K562 (cell line): ENCODE results near the gene NDOR1. TPM values are rescaled to one million over a fixed set of nuclear protein-coding genes. Genes with fewer than 3 reads are reported as not detected.

Experiments
- E2F6 ChIP-seq, 2 experiments: IDR thresholded peaks; 2 replicates each; pipeline ENCODE4 v1.6.1; 2011; ENCODE audit warnings: borderline replicate concordance in 1 of 2, control low read depth in 1 of 2, low read depth in 1 of 2, low read length in 1 of 2, mild to moderate bottlenecking in 1 of 2, mixed read lengths in 1 of 2, moderate library complexity in 1 of 2; ENCODE audit not compliant: insufficient read depth in 1 of 2, insufficient read length in 1 of 2, poor library complexity in 1 of 2, severe bottlenecking in 1 of 2; ENCODE audit errors: extremely low read depth in 1 of 2
- SAFB ChIP-seq: fragments of 200-400 bp; formaldehyde crosslinking; IDR thresholded peaks from 2 replicates; pipeline ENCODE4 v1.6.1; 2017; ENCODE audit warnings: low read depth, low read length, borderline replicate concordance
- UBTF ChIP-seq, 2 experiments: IDR thresholded peaks; 2 replicates each; pipeline ENCODE4 v1.6.1; 2012; ENCODE audit warnings: improper control_type of control experiment in 2 of 2, low read depth in 2 of 2, low read length in 2 of 2, borderline replicate concordance in 1 of 2
- polyA plus RNA-seq, 8 experiments: library from polyadenylated mRNA; depleted of rRNA in 4 of 8; stranded (reverse) in 5 of 8; unstranded in 3 of 8; fragments of >200 nt; fragmentation: Nextera tagmentation in 2 of 8; fragmentation: Illumina TruSeq in 1 of 8; extraction: Ambion mirVana in 2 of 8; extraction: Trizol in 1 of 8; gene quantifications; 2 replicates each; pipeline versions ENCODE4 v1.2.1 to v1.2.3, GENCODE V29; 2011 to 2014; ENCODE audit warnings: inconsistent platforms in 1 of 8, missing spikeins in 1 of 8
- total RNA-seq, 7 experiments: library from RNA; depleted of rRNA in 6 of 7; stranded (reverse); fragments of >200 nt in 6 of 7; fragmentation: Illumina TruSeq in 2 of 7; extraction: Trizol in 2 of 7; gene quantifications; 2 replicates each; pipeline versions ENCODE4 v1.2.1 to v1.2.3, GENCODE V29; 2011 to 2021; ENCODE audit warnings: low replicate concordance in 1 of 7

NDOR1 gene
- total and polyA plus RNA-seq, 9 of the 15 experiments (the other 6 are each of a cell fraction or from before 2014, with no cell fraction given): 0.06 to 36.9 (median 6.9) TPM

GRCh38 chr9:137168904-137169856 is 36.3 kb upstream of the NDOR1 start (continued):
- TF ChIP-seq SAFB (0 out of 2 replicates have a peak, but pooled peaks have one; percentile 34), E2F6 (IDR thresholded peaks at IDR 0.05; ENCODE audit: borderline replicate concordance in 1 of 2, extremely low read depth in 1 of 2, insufficient read depth in 1 of 2, insufficient read length in 1 of 2, low read depth in 1 of 2, low read length in 1 of 2, poor library complexity in 1 of 2, severe bottlenecking in 1 of 2) (peak in 1 of 2 experiments; percentile 29), UBTF (IDR thresholded peaks at IDR 0.05; ENCODE audit: borderline replicate concordance in 1 of 2, low read depth in 2 of 2, low read length in 2 of 2) (peak in 1 of 2 experiments; percentile 40; a peak in 1 of 4 replicates)
